Thoracic aorta (tissue), 2 donors: ENCODE data around the gene ATG9B. TPM values are rescaled to one million over a fixed set of nuclear protein-coding genes. Genes with fewer than 3 reads are reported as not detected.

Source experiments
- ATAC-seq: fragments of 150-250 bp; one replicate; pipeline ENCODE4 v1.8.0; 2017; ENCODE audit warnings: low read depth; ENCODE audit not compliant: insufficient number of reproducible peaks, low FRiP score
- DNase-seq: peaks from one replicate; pipeline ENCODE4 v3.0.0-alpha.2; 2020; ENCODE audit warnings: low spot score
- H3K27ac ChIP-seq, 2 donors: fragments of 200-600 bp; sonication (generic); 1 replicate in 1 of 2; 2 replicates in 1 of 2; pipeline ENCODE4 v1.5.1; 2016; ENCODE audit warnings: mild to moderate bottlenecking in 2 of 2, moderate library complexity in 2 of 2
- H3K27me3 ChIP-seq: fragments of 200-600 bp; sonication (generic); replicated peaks from 2 replicates; pipeline ENCODE4 v1.6.0; 2016; ENCODE audit warnings: mild to moderate bottlenecking; ENCODE audit not compliant: insufficient read depth
- H3K36me3 ChIP-seq: fragments of 200-600 bp; sonication (generic); one replicate; pipeline ENCODE4 v1.5.1; 2016
- H3K4me1 ChIP-seq, 2 donors: fragments of 200-600 bp; sonication (generic); 1 replicate in 1 of 2; 2 replicates in 1 of 2; pipeline versions ENCODE4 v1.5.1 to v1.6.0; 2016; ENCODE audit warnings: low read depth in 2 of 2, mild to moderate bottlenecking in 1 of 2; ENCODE audit not compliant: control insufficient read depth in 1 of 2
- H3K4me3 ChIP-seq: fragments of 200-600 bp; sonication (generic); 2 replicates; pipeline ENCODE4 v1.5.1; 2016; ENCODE audit warnings: mild to moderate bottlenecking
- H3K9me3 ChIP-seq: fragments of 200-600 bp; sonication (generic); 2 replicates; pipeline ENCODE4 v1.5.1; 2016
- CTCF ChIP-seq: fragments of 200-600 bp; sonication (generic); IDR thresholded peaks from one replicate; pipeline ENCODE4 v1.5.1; 2019; ENCODE audit warnings: antibody characterized with exemption
- total RNA-seq, 2 donors: library from RNA; depleted of rRNA; stranded (reverse); fragments of >200 nt; gene quantifications; one replicate each; pipeline versions ENCODE4 v1.1.0 to v1.2.3, GENCODE V29; 2016

The ATG9B gene
- total RNA-seq, 2 donors from 2014 or later: 1.2 TPM; not detected in 1

GRCh38 chr7:151063212-151063561 lies 38.9 kb upstream of the ATG9B start:
- H3K4me3 ChIP-seq: peak overlapping the region; percentile 59
- no peaks in the 10 kb centered on the region for H3K27me3 ChIP-seq
- peaks cover 33% of the 10 kb centered on the region for H3K36me3 ChIP-seq
- no peaks in the 10 kb centered on the region for H3K9me3 ChIP-seq
- no peak for DNase-seq
- TF ChIP-seq CTCF: no peak
- H3K27ac ChIP-seq: peak overlapping the region; percentile 53 to 67
- no peak for ATAC-seq
- H3K4me1 ChIP-seq: peaks cover 33 to 44% of the 10 kb centered on the region in 2 donors

GRCh38 chr7:151062399-151063211 lies 38.3 kb upstream of the ATG9B start:
- Histone ChIP-seq H3K27me3 (no peaks in the 10 kb centered on the region), H3K4me3 (peak overlapping the region; percentile 59), H3K27ac (peak overlapping the region; percentile 53 to 67), H3K9me3 (no peaks in the 10 kb centered on the region), H3K36me3 (peaks cover 27% of the 10 kb centered on the region), H3K4me1 (peaks cover 33 to 44% of the 10 kb centered on the region in 2 donors)
- no peak for ATAC-seq
- no peak for DNase-seq
- TF ChIP-seq CTCF: no peak

- H3K9me3 ChIP-seq: no peaks in the 10 kb centered on the region
- ATAC-seq: no peak
- no peak for TF ChIP-seq CTCF
- H3K27me3 ChIP-seq: no peaks in the 10 kb centered on the region
- DNase-seq: no peak
- H3K4me3 ChIP-seq: no peak overlapping the region
- H3K4me1 ChIP-seq: peaks cover 35 to 49% of the 10 kb centered on the region in 2 donors
- peaks cover 22% of the 10 kb centered on the region for H3K36me3 ChIP-seq
- peak overlapping the region in 1 of 2 donors; percentile 67 for H3K27ac ChIP-seq
Observed at GRCh38 chr7:151062111-151062398, 37.8 kb upstream of the ATG9B start.

- ATAC-seq (no peak), DNase-seq (no peak)
- peak overlapping the region in 1 of 2 donors; percentile 97 for H3K27ac ChIP-seq
- peaks cover 37 to 54% of the 10 kb centered on the region in 2 donors for H3K4me1 ChIP-seq
- H3K27me3 ChIP-seq: no peaks in the 10 kb centered on the region
- no peaks in the 10 kb centered on the region for H3K9me3 ChIP-seq
- H3K36me3 ChIP-seq: peaks cover 16% of the 10 kb centered on the region
- no peak for TF ChIP-seq CTCF
- H3K4me3 ChIP-seq: peak overlapping the region; percentile 98
Observed at GRCh38 chr7:151061213-151062110, 37.2 kb upstream of the ATG9B start.
